Raji (cell line): ENCODE results near the gene MLLT10.

Experiments
- POLR2A ChIP-seq: IDR thresholded peaks from 2 replicates; pipeline ENCODE4 v1.6.1; 2011; ENCODE audit warnings: low read depth, low read length, control low read depth; ENCODE audit not compliant: insufficient read depth

MLLT10 gene

GRCh38 chr10:21670391-21670790 is 136.4 kb downstream of the MLLT10 start:
- no peak for TF ChIP-seq POLR2A

- TF ChIP-seq POLR2A: no peak
Observed at GRCh38 chr10:21673668-21674067, 139.6 kb downstream of the MLLT10 start.

- TF ChIP-seq POLR2A: no peak
Observed at GRCh38 chr10:21675157-21675796, 141.2 kb downstream of the MLLT10 start.

GRCh38 chr10:21677551-21677950 is 143.5 kb downstream of the MLLT10 start:
- TF ChIP-seq POLR2A: no peak

- TF ChIP-seq POLR2A: no peak
Observed at GRCh38 chr10:21681156-21681555, 147.1 kb downstream of the MLLT10 start.

- TF ChIP-seq POLR2A: no peak
Observed at GRCh38 chr10:21687266-21688008, 153.4 kb downstream of the MLLT10 start.

DNA sequence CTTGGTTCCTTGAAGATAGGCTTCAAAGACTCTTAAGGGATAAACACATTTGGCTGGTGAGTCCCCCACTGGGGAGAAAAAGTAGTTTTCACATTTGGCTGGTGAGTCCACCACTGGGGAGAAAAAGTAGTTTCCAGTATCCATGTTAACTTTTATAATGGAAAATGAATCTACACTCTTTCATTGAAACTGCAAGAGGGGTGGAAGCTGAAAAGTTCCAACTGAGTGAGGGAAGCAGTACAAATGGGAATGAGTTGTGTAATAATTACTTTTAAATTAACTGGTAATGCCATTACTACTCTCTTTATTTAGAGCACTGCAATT is 153.9 kb downstream of the MLLT10 start:
- no peak for TF ChIP-seq POLR2A

- TF ChIP-seq POLR2A: no peak
Observed at GRCh38 chr10:21688870-21689269, 154.8 kb downstream of the MLLT10 start.

DNA sequence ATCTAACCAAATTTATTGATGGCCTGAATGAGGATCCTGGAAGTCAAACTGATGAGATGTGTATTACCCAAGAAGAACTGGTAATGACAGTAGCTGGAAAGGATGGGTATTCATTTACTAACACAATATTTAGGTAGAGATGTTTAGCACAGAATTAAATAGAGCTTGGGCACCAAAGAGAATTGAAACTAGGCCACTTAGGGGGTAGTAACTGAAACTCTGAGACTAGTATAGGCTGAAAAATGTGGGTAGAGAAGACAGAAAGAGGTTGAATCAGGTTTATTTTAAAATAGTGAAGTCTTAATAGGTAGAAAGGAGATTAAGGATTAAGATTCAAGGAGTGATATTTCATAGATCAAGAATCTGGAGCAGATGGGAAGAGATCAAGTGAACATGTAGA is 155.8 kb downstream of the MLLT10 start:
- TF ChIP-seq POLR2A: no peak

- TF ChIP-seq POLR2A: no peak
Observed at GRCh38 chr10:21692916-21693315, 158.9 kb downstream of the MLLT10 start.

GRCh38 chr10:21693418-21693817 is 159.4 kb downstream of the MLLT10 start:
- TF ChIP-seq POLR2A: no peak

DNA sequence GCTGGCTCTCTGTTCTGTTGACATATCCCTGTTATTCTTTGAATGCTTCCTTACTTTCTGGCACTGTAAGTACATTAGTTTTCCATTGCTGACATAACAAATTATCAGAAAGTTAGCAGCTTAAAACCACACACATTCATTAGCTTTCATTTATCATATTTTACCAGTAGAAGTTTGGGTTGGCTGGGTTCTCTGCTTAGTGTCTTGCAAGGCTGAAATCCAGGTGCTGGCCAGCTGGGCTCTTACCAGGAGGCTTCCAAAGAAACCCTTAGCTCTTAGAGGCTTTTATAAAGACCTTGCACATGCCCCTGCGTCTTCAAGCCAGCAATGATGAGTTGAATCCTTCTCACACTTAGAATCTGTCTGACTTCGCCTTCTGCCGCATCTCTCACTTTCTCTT is 160.6 kb downstream of the MLLT10 start:
- TF ChIP-seq POLR2A: no peak

DNA sequence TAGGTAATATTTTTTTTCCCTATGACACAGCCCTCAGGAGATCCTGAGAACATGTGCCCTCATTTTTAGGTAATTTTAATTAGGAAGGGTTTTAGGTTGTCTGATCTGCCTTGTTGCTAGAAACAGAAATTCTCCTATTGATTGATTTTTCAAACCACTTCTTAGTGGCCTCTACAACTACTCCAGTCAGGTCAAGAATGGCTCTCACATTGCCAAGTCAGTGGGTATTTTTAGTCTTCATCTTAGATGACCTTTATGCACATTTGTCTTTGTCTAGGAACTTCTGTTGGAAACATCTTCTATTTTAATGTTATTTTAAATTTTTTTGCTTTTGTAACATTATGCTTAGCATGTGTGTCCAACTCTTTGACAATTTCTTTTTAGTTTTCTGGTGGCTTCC is 162.3 kb downstream of the MLLT10 start:
- TF ChIP-seq POLR2A: no peak

DNA sequence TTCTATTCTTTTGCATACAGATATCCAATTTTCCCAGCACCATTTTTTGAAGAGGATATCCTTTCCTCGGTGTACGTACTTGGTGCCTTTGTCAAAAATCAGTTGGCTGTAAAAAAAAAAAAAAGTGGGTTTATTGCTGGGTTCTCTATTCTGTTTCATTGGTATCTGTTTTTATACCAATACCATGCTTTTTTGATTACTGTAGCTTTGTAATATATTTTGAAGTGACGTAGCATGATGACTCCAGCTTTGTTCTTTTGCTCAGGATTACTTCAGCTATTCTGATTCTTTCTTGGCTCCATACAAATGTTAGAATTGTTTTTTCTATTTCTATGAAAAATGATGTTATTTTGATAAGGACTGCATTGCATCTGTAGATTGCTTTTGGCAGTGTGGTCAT is 165.5 kb downstream of the MLLT10 start:
- TF ChIP-seq POLR2A: no peak

GRCh38 chr10:21700474-21700873 is 166.4 kb downstream of the MLLT10 start:
- no peak for TF ChIP-seq POLR2A

GRCh38 chr10:21702633-21703111 is 168.6 kb downstream of the MLLT10 start:
- TF ChIP-seq POLR2A: no peak

DNA sequence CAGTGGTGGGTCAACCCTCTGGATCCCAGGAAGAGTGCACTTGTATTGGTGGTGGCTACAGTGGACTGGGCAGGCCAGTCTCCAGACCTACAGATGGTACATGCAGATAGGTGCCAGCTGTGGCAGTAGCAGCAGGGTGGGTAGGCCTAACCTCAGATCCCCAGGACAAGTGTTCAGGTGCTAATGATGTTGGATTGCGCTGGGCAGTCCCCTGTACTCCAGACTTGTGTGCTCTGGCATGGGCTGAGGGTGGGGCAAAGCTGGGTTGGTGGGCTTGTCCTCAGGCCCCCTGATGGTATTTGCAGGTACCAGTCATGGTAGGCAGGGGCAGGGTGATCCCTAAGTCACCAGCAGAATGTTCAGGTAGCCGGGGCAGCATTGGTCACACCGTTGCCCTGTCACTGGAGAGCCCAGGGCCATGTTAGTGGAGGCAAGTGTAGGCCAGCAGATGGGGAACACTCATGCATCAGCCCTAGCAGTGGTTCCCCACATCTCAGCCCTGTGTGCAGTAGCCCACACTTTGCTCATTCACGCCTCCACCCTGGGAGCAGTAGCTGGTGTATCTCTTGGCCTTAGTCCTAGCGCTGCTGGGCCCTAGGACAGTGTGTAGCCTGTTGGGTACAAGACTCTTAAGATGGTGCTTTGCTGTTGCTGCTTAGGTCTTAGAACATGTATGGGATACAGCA is 171.3 kb downstream of the MLLT10 start:
- no peak for TF ChIP-seq POLR2A

DNA sequence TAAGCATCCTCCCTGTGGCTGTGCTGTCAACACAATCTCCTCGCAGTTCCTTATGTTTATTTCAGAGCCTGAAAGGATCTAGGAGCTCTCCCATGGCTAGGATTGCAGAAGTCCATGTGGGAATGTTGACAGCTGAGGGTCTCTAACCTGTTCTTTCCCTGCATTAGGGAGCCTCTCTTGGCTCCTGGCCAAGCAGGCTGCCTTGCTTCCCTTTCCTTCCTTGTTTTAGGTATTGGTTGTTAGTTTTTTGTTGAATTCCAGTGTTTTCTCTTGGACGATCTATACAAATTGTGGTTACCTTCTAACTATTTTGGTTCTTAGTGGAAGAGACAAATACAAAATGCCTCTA is 171.8 kb downstream of the MLLT10 start:
- TF ChIP-seq POLR2A: no peak
